HS-27A (cell line): Measurements from ENCODE around the gene BCAS1.

ENCODE experiments used
- DNase-seq: peaks from one replicate; pipeline ENCODE4 v3.0.0-alpha.2; 2012; ENCODE audit warnings: low read depth, missing footprints

The BCAS1 gene

GRCh38 chr20:53958260-53958659 lies 112.1 kb downstream of the BCAS1 start:
- no peak for DNase-seq

GRCh38 chr20:53957451-53958172 lies 112.8 kb downstream of the BCAS1 start:
- DNase-seq: no peak

- no peak for DNase-seq
Measured at GRCh38 chr20:53956013-53956715, 114.2 kb downstream of the BCAS1 start.

- no peak for DNase-seq
Measured at GRCh38 chr20:53954723-53955658, 115.4 kb downstream of the BCAS1 start.

- DNase-seq: no peak
Measured at GRCh38 chr20:53952528-53953096, 117.8 kb downstream of the BCAS1 start.

- DNase-seq: no peak
Measured at GRCh38 chr20:53950578-53950977, 119.8 kb downstream of the BCAS1 start.

- DNase-seq: no peak
Measured at GRCh38 chr20:53950031-53950430, 120.4 kb downstream of the BCAS1 start.

- DNase-seq: peak; percentile 76
Measured at GRCh38 chr20:53949319-53949839, 121.0 kb downstream of the BCAS1 start.

- no peak for DNase-seq
Measured at GRCh38 chr20:53948383-53949318, 121.7 kb downstream of the BCAS1 start.

- no peak for DNase-seq
Measured at GRCh38 chr20:53947501-53948195, 122.7 kb downstream of the BCAS1 start.

GRCh38 chr20:53946106-53946505 lies 124.3 kb downstream of the BCAS1 start:
- DNase-seq: no peak

GRCh38 chr20:53945478-53945877 lies 124.9 kb downstream of the BCAS1 start:
- DNase-seq: no peak

GRCh38 chr20:53944796-53945195 lies 125.6 kb downstream of the BCAS1 start:
- no peak for DNase-seq

- no peak for DNase-seq
Measured at GRCh38 chr20:53943522-53944291, 126.7 kb downstream of the BCAS1 start.

- no peak for DNase-seq
Measured at GRCh38 chr20:53942973-53943372, 127.4 kb downstream of the BCAS1 start.

GRCh38 chr20:53942472-53942816 lies 128.0 kb downstream of the BCAS1 start:
- DNase-seq: no peak

GRCh38 chr20:53941680-53942471 lies 128.5 kb downstream of the BCAS1 start:
- DNase-seq: no peak

GRCh38 chr20:53940907-53941545 lies 129.4 kb downstream of the BCAS1 start:
- peak; percentile 54 for DNase-seq
